WTC11 (cell line): Measurements from ENCODE around the gene WSCD1. TPM values are rescaled to one million over a fixed set of nuclear protein-coding genes. Genes with fewer than 3 reads are reported as not detected.

Experiments
- ATAC-seq: fragments of 200-7000 bp; cut with Tn5 transposase; 2 replicates; pipeline ENCODE4 v1.10.0; 2021; ENCODE audit warnings: mild to moderate bottlenecking, moderate library complexity
- CTCF ChIA-PET: fragments of 300-600 bp; sonication (Branson Sonifier 250); formaldehyde crosslinking; loops from one replicate; lab custom pipeline; 2021; ENCODE audit warnings: antibody characterized with exemption; lab: Charles Lee
- POLR2A ChIA-PET: fragments of 350-600 bp; sonication (Branson Sonifier 250); formaldehyde crosslinking; loops from one replicate; lab custom pipeline; 2021; ENCODE audit warnings: antibody characterized with exemption; lab: Charles Lee
- DNase-seq: peaks from one replicate; pipeline ENCODE4 v3.0.0; 2021; ENCODE audit warnings: low spot score
- H3K27ac Mint-ChIP-seq: 2 replicates; pipeline ENCODE4 v1.8.0; 2021; ENCODE audit warnings: mixed read lengths
- H3K27me3 Mint-ChIP-seq: 2 replicates; pipeline ENCODE4 v1.8.0; 2021; ENCODE audit warnings: low read depth, mild to moderate bottlenecking, moderate library complexity, mixed read lengths
- H3K36me3 Mint-ChIP-seq: 2 replicates; pipeline ENCODE4 v1.8.0; 2021; ENCODE audit warnings: mixed read lengths
- H3K4me1 Mint-ChIP-seq: 2 replicates; pipeline ENCODE4 v1.8.0; 2022; ENCODE audit warnings: mixed read lengths
- H3K4me3 Mint-ChIP-seq: 2 replicates; pipeline ENCODE4 v1.8.0; 2021; ENCODE audit warnings: mild to moderate bottlenecking, moderate library complexity, mixed read lengths
- H3K9me3 Mint-ChIP-seq: 2 replicates; pipeline ENCODE4 v1.8.0; 2021; ENCODE audit warnings: mixed read lengths
- ATF3 ChIP-seq: sonication (generic); formaldehyde crosslinking; conservative IDR thresholded peaks from 2 replicates; pipeline ENCODE4 v1.8.1; 2022; ENCODE audit warnings: mild to moderate bottlenecking, missing genetic modification reagents
- CBFB ChIP-seq: sonication (generic); formaldehyde crosslinking; IDR thresholded peaks from 2 replicates; pipeline ENCODE4 v1.8.1; 2022; ENCODE audit warnings: mild to moderate bottlenecking, low read depth, missing genetic modification reagents
- E2F4 ChIP-seq: sonication (generic); formaldehyde crosslinking; IDR thresholded peaks from 2 replicates; pipeline ENCODE4 v1.8.1; 2022; ENCODE audit warnings: low read depth, mild to moderate bottlenecking, moderate library complexity, missing genetic modification reagents, borderline replicate concordance
- E2F5 ChIP-seq: sonication (generic); formaldehyde crosslinking; IDR thresholded peaks from 2 replicates; pipeline ENCODE4 v1.8.1; 2022; ENCODE audit warnings: mild to moderate bottlenecking, moderate library complexity, missing genetic modification reagents
- ETV6 ChIP-seq: sonication (generic); formaldehyde crosslinking; IDR thresholded peaks from 2 replicates; pipeline ENCODE4 v1.8.1; 2022; ENCODE audit warnings: mild to moderate bottlenecking, missing genetic modification reagents
- FOXP1 ChIP-seq: sonication (generic); formaldehyde crosslinking; IDR thresholded peaks from 2 replicates; pipeline ENCODE4 v1.8.0; 2022; ENCODE audit warnings: missing genetic modification reagents, mild to moderate bottlenecking, moderate library complexity, borderline replicate concordance
- MXD4 ChIP-seq: fragments of 250-450 bp; sonication (Bioruptor Pico); IDR thresholded peaks from 2 replicates; pipeline ENCODE4 v1.8.0; 2021; ENCODE audit warnings: mild to moderate bottlenecking, moderate library complexity, borderline replicate concordance
- NFYB ChIP-seq: sonication (generic); formaldehyde crosslinking; conservative IDR thresholded peaks from 2 replicates; pipeline ENCODE4 v1.8.0; 2022; ENCODE audit warnings: low read depth, missing genetic modification reagents
- NR1H2 ChIP-seq: sonication (generic); formaldehyde crosslinking; IDR thresholded peaks from 2 replicates; pipeline ENCODE4 v1.9.0; 2021; ENCODE audit warnings: mild to moderate bottlenecking, moderate library complexity, missing genetic modification reagents
- NR2C2 ChIP-seq: sonication (generic); formaldehyde crosslinking; IDR thresholded peaks from 2 replicates; pipeline ENCODE4 v1.8.0; 2022; ENCODE audit warnings: mild to moderate bottlenecking, missing genetic modification reagents
- RELA ChIP-seq: sonication (generic); formaldehyde crosslinking; IDR thresholded peaks from 2 replicates; pipeline ENCODE4 v1.8.1; 2022; ENCODE audit warnings: missing genetic modification reagents, mild to moderate bottlenecking, borderline replicate concordance
- SMAD3 ChIP-seq: sonication (generic); formaldehyde crosslinking; IDR thresholded peaks from 2 replicates; pipeline ENCODE4 v1.8.0; 2022; ENCODE audit warnings: missing genetic modification reagents, mild to moderate bottlenecking, borderline replicate concordance
- SMAD4 ChIP-seq: sonication (generic); formaldehyde crosslinking; IDR thresholded peaks from 2 replicates; pipeline ENCODE4 v1.8.0; 2022; ENCODE audit warnings: mild to moderate bottlenecking, missing genetic modification reagents
- STAT6 ChIP-seq: sonication (generic); formaldehyde crosslinking; conservative IDR thresholded peaks from 2 replicates; pipeline ENCODE4 v1.8.1; 2023; ENCODE audit warnings: mild to moderate bottlenecking, low read depth, missing genetic modification reagents, moderate library complexity
- ZBTB21 ChIP-seq: sonication (generic); formaldehyde crosslinking; IDR thresholded peaks from 2 replicates; pipeline ENCODE4 v1.8.1; 2023; ENCODE audit warnings: mild to moderate bottlenecking, missing genetic modification reagents, borderline replicate concordance
- ZNF232 ChIP-seq: sonication (generic); formaldehyde crosslinking; IDR thresholded peaks from 2 replicates; pipeline ENCODE4 v1.8.0; 2022; ENCODE audit warnings: mild to moderate bottlenecking, missing genetic modification reagents
- ZNF263 ChIP-seq: sonication (generic); formaldehyde crosslinking; IDR thresholded peaks from 2 replicates; pipeline ENCODE4 v1.8.1; 2022; ENCODE audit warnings: low read depth, mild to moderate bottlenecking, moderate library complexity, missing genetic modification reagents
- ZNF281 ChIP-seq: sonication (generic); formaldehyde crosslinking; IDR thresholded peaks from 2 replicates; pipeline ENCODE4 v1.8.0; 2023; ENCODE audit warnings: mild to moderate bottlenecking, missing genetic modification reagents
- ZNF317 ChIP-seq: sonication (generic); formaldehyde crosslinking; IDR thresholded peaks from 2 replicates; pipeline ENCODE4 v1.8.1; 2023; ENCODE audit warnings: low read depth, mild to moderate bottlenecking, moderate library complexity, missing genetic modification reagents, borderline replicate concordance
- ZNF423 ChIP-seq: fragments of 250-450 bp; sonication (Bioruptor Pico); IDR thresholded peaks from 2 replicates; pipeline ENCODE4 v2.1.2; 2022; ENCODE audit warnings: mild to moderate bottlenecking, moderate library complexity
- ZNF532 ChIP-seq: fragments of 250-450 bp; sonication (Bioruptor Pico); IDR thresholded peaks from 2 replicates; pipeline ENCODE4 v1.9.0; 2021; ENCODE audit warnings: mild to moderate bottlenecking, borderline replicate concordance
- total RNA-seq: library from RNA; stranded (reverse); gene quantifications from 3 replicates; pipeline ENCODE4 v1.2.3, GENCODE V29; 2021

WSCD1 gene
- total RNA-seq, 1 experiment from 2014 or later: 57.5 TPM

- TF ChIP-seq RELA (no peak), MXD4 (no peak), CBFB (CRISPR knock-in tag) (no peak), SMAD4 (no peak), ZNF281 (CRISPR knock-in tag) (no peak), NR2C2 (no peak), ZNF423 (no peak), STAT6 (no peak)
- TF ChIP-seq, all 79 proteins: peak for 0
- ATAC-seq: no peak
- Mint-ChIP-seq H3K36me3 (peaks cover 60% of the 10 kb centered on the region), H3K4me1 (no peaks in the 10 kb centered on the region), H3K27ac (no peak overlapping the region), H3K4me3 (no peak overlapping the region), H3K9me3 (peaks cover 10% of the 10 kb centered on the region), H3K27me3 (no peaks in the 10 kb centered on the region)
- DNase-seq: no peak
- ChIA-PET POLR2A (no interaction called here), CTCF (interaction anchor here (1.3 kb wide), 1 partner anchor 48 kb away, joined by 3 read pairs; no protein-coding TSS in a partner anchor)
Observed at GRCh38 chr17:6108987-6109386, 38.8 kb downstream of the WSCD1 start.

GRCh38 chr17:6109536-6109935 is 39.4 kb downstream of the WSCD1 start:
- no peaks in the 10 kb centered on the region for H3K4me1 Mint-ChIP-seq
- DNase-seq (no peak), ATAC-seq (no peak)
- H3K27me3 Mint-ChIP-seq: no peaks in the 10 kb centered on the region
- peaks cover 10% of the 10 kb centered on the region for H3K9me3 Mint-ChIP-seq
- H3K36me3 Mint-ChIP-seq: peaks cover 58% of the 10 kb centered on the region
- ChIA-PET POLR2A (no interaction called here), CTCF (interaction anchor here (1.3 kb wide), 1 partner anchor 47 kb away, joined by 3 read pairs; no protein-coding TSS in a partner anchor)
- no peak overlapping the region for H3K27ac Mint-ChIP-seq
- no peak overlapping the region for H3K4me3 Mint-ChIP-seq
- TF ChIP-seq E2F4 (CRISPR knock-in tag) (no peak), ZNF263 (CRISPR knock-in tag) (no peak), E2F5 (CRISPR knock-in tag) (no peak), FOXP1 (CRISPR knock-in tag) (no peak), NFYB (CRISPR knock-in tag) (no peak), NR1H2 (no peak), ZBTB21 (CRISPR knock-in tag) (no peak), ETV6 (CRISPR knock-in tag) (no peak), ATF3 (CRISPR knock-in tag) (no peak), ZNF317 (CRISPR knock-in tag) (no peak), ZNF232 (no peak), ZNF532 (CRISPR knock-in tag) (no peak), SMAD3 (CRISPR knock-in tag) (no peak), ZNF281 (CRISPR knock-in tag) (no peak)
